T-cell (primary cell): Measurements from ENCODE around the gene ZNF333. TPM values are rescaled to one million over a fixed set of nuclear protein-coding genes. Genes with fewer than 3 reads are reported as not detected.

ENCODE experiments used
- ATAC-seq, 4 experiments: fragments of 200-7000 bp in 3 of 4; fragments of 150-1000 bp in 1 of 4; cut with Tn5 transposase; replicated peaks in 1 of 4; 1 replicate in 3 of 4; 2 replicates in 1 of 4; pipeline ENCODE4 v1.10.0; 2021; ENCODE audit warnings: moderate library complexity in 3 of 4, mild to moderate bottlenecking in 2 of 4, moderate number of reproducible peaks in 1 of 4
- CTCF ChIA-PET, 2 donors: fragments of 300-600 bp; sonication (Branson Sonifier 250); formaldehyde crosslinking; loops; one replicate each; lab custom pipeline; 2022; ENCODE audit warnings: antibody characterized with exemption in 2 of 2; lab: Charles Lee
- POLR2A ChIA-PET, 2 donors: fragments of 300-600 bp; sonication (Branson Sonifier 250); formaldehyde crosslinking; loops; one replicate each; lab custom pipeline; 2022; ENCODE audit warnings: antibody characterized with exemption in 2 of 2; lab: Charles Lee
- DNase-seq, 35 experiments: peaks; one replicate each; pipeline versions ENCODE4 v3.0.0 to v3.0.0-alpha.2; 2013 to 2023
- H3K27ac ChIP-seq: one replicate; pipeline ENCODE4 v1.5.1; 2013; ENCODE audit warnings: low read length
- H3K27me3 ChIP-seq, 2 experiments: replicated peaks in 1 of 2; 1 replicate in 1 of 2; 2 replicates in 1 of 2; pipeline versions ENCODE4 v1.6.1 to v1.7.0; 2013; ENCODE audit warnings: low read length in 1 of 2, mixed read lengths in 1 of 2; ENCODE audit not compliant: control insufficient read depth in 2 of 2, insufficient read depth in 2 of 2; ENCODE audit errors: extremely low read depth in 1 of 2
- H3K36me3 ChIP-seq, 2 donors: 1 replicate in 1 of 2; 2 replicates in 1 of 2; pipeline versions ENCODE4 v1.6.1 to v1.7.0; 2013; ENCODE audit warnings: low read length in 1 of 2; ENCODE audit not compliant: control insufficient read depth in 2 of 2, insufficient read depth in 1 of 2; ENCODE audit errors: extremely low read depth in 1 of 2
- H3K4me1 ChIP-seq, 2 experiments: 1 replicate in 1 of 2; 2 replicates in 1 of 2; pipeline versions ENCODE4 v1.6.1 to v1.7.0; 2013; ENCODE audit warnings: low read length in 2 of 2, mixed read lengths in 1 of 2; ENCODE audit not compliant: insufficient read depth in 2 of 2, control insufficient read depth in 1 of 2; ENCODE audit errors: extremely low read depth in 1 of 2
- H3K4me3 ChIP-seq, 2 donors: 1 replicate in 1 of 2; 2 replicates in 1 of 2; pipeline versions ENCODE4 v1.5.1 to v1.7.0; 2013; ENCODE audit warnings: mild to moderate bottlenecking in 2 of 2, low read length in 1 of 2, moderate library complexity in 1 of 2; ENCODE audit not compliant: control insufficient read depth in 1 of 2; ENCODE audit errors: extremely low read depth in 1 of 2
- H3K9me3 ChIP-seq: 2 replicates; pipeline ENCODE4 v1.7.0; 2013
- H3K27ac Mint-ChIP-seq, 2 donors: one replicate each; pipeline ENCODE4 v1.8.0; 2020 to 2021; ENCODE audit warnings: mild to moderate bottlenecking in 2 of 2, mixed read lengths in 2 of 2
- H3K27me3 Mint-ChIP-seq, 2 donors: one replicate each; pipeline ENCODE4 v1.8.0; 2021 to 2022; ENCODE audit warnings: mixed read lengths in 2 of 2
- H3K36me3 Mint-ChIP-seq: one replicate; pipeline ENCODE4 v1.8.0; 2021; ENCODE audit warnings: mixed read lengths
- H3K4me1 Mint-ChIP-seq, 3 donors: one replicate each; pipeline ENCODE4 v1.8.0; 2020 to 2022; ENCODE audit warnings: mixed read lengths in 3 of 3, mild to moderate bottlenecking in 1 of 3
- H3K4me3 Mint-ChIP-seq, 3 donors: one replicate each; pipeline ENCODE4 v1.8.0; 2020 to 2022; ENCODE audit warnings: mild to moderate bottlenecking in 3 of 3, mixed read lengths in 3 of 3, moderate library complexity in 3 of 3
- H3K9me3 Mint-ChIP-seq, 3 donors: one replicate each; pipeline ENCODE4 v1.8.0; 2020 to 2022; ENCODE audit warnings: mixed read lengths in 3 of 3
- WGBS: methylation state at CpG from one replicate; pipeline ENCODE4 v1.1.5; 2013; ENCODE audit warnings: missing lambda C conversion rate; ENCODE audit not compliant: insufficient coverage; 5-methylcytosine and 5-hydroxymethylcytosine counted together
- total RNA-seq, 35 experiments: library from RNA in 6 of 35; stranded (reverse) in 6 of 35; fragments of 120-200 nt in 1 of 35; gene quantifications; one replicate each; pipeline versions ENCODE4 v1.2.1 to v1.2.4 and lab custom pipeline; 2013 to 2026

The ZNF333 gene
- total RNA-seq, 5 donors from 2014 or later (not counting 1 experiment from before 2014, with no cell fraction given), result 20.5 to 39.0 (median 30.4) TPM

GRCh38 chr19:14659874-14660489 lies 29.9 kb upstream of the ZNF333 start:
- H3K9me3 Mint-ChIP-seq, result no peaks in the 10 kb centered on the region
- no peak overlapping the region for H3K4me3 ChIP-seq
- no peak overlapping the region for H3K27ac Mint-ChIP-seq
- no CpG with 5 or more reads among the region's 6 CpGs for WGBS
- H3K36me3 ChIP-seq, result no peaks in the 10 kb centered on the region
- H3K27me3 ChIP-seq, result peaks cover 0 to 15% of the 10 kb centered on the region in 2 experiments
- DNase-seq (no peak), ATAC-seq (no peak)
- ChIA-PET CTCF (no interaction called here), POLR2A (no interaction called here)
- no peaks in the 10 kb centered on the region for H3K9me3 ChIP-seq
- no peak overlapping the region for H3K4me3 Mint-ChIP-seq
- no peaks in the 10 kb centered on the region for H3K36me3 Mint-ChIP-seq
- peaks cover 14 to 19% of the 10 kb centered on the region in 2 donors for H3K27me3 Mint-ChIP-seq
- no peaks in the 10 kb centered on the region for H3K4me1 ChIP-seq
- peaks cover 0 to 2% (median 0%) of the 10 kb centered on the region in 3 donors for H3K4me1 Mint-ChIP-seq
- no peak overlapping the region for H3K27ac ChIP-seq

- Mint-ChIP-seq H3K4me1 (peaks cover 0 to 2% (median 0%) of the 10 kb centered on the region in 3 donors), H3K36me3 (no peaks in the 10 kb centered on the region), H3K27ac (no peak overlapping the region), H3K4me3 (no peak overlapping the region), H3K27me3 (peaks cover 11% of the 10 kb centered on the region in 2 donors), H3K9me3 (no peaks in the 10 kb centered on the region)
- 34% methylated on average over 6 of the region's 12 CpGs for WGBS
- DNase-seq, result no peak
- Histone ChIP-seq H3K9me3 (no peaks in the 10 kb centered on the region), H3K27me3 (peaks cover 0 to 7% of the 10 kb centered on the region in 2 experiments), H3K4me1 (no peaks in the 10 kb centered on the region), H3K27ac (no peak overlapping the region), H3K36me3 (no peaks in the 10 kb centered on the region), H3K4me3 (no peak overlapping the region)
- POLR2A ChIA-PET, result no interaction called here
- no peak for ATAC-seq
- CTCF ChIA-PET, result no interaction called here
Measured at GRCh38 chr19:14661372-14661924, 28.4 kb upstream of the ZNF333 start.

GRCh38 chr19:14669940-14670339 lies 19.9 kb upstream of the ZNF333 start:
- DNase-seq (no peak), ATAC-seq (no peak)
- Histone ChIP-seq H3K9me3 (no peaks in the 10 kb centered on the region), H3K27me3 (peaks cover 0 to 2% of the 10 kb centered on the region in 2 experiments), H3K27ac (no peak overlapping the region), H3K4me3 (no peak overlapping the region), H3K4me1 (peaks cover 0 to 13% of the 10 kb centered on the region in 2 experiments), H3K36me3 (no peaks in the 10 kb centered on the region)
- Mint-ChIP-seq H3K4me3 (no peak overlapping the region), H3K4me1 (peaks cover 0 to 33% (median 9%) of the 10 kb centered on the region in 3 donors), H3K9me3 (peaks cover 0 to 7% (median 4%) of the 10 kb centered on the region in 3 donors), H3K27me3 (peaks cover 14 to 39% of the 10 kb centered on the region in 2 donors), H3K27ac (no peak overlapping the region), H3K36me3 (no peaks in the 10 kb centered on the region)
- CTCF ChIA-PET, result no interaction called here
- 94% methylated on average over 2 of the region's 3 CpGs for WGBS
- POLR2A ChIA-PET, result no interaction called here

- POLR2A ChIA-PET, result no interaction called here
- H3K9me3 ChIP-seq, result no peaks in the 10 kb centered on the region
- DNase-seq, result no peak
- H3K27ac ChIP-seq, result peak overlapping the region; percentile 33
- ATAC-seq, result no peak
- peaks cover 0 to 7% (median 4%) of the 10 kb centered on the region in 3 donors for H3K9me3 Mint-ChIP-seq
- no peaks in the 10 kb centered on the region for H3K36me3 ChIP-seq
- H3K27me3 Mint-ChIP-seq, result peaks cover 14 to 40% of the 10 kb centered on the region in 2 donors
- H3K4me3 ChIP-seq, result no peak overlapping the region
- no peak overlapping the region for H3K27ac Mint-ChIP-seq
- H3K36me3 Mint-ChIP-seq, result no peaks in the 10 kb centered on the region
- 100% methylated on average over 1 of the region's 2 CpGs for WGBS
- CTCF ChIA-PET, result no interaction called here
- peaks cover 0 to 5% of the 10 kb centered on the region in 2 experiments for H3K27me3 ChIP-seq
- peaks cover 0 to 34% (median 9%) of the 10 kb centered on the region in 3 donors for H3K4me1 Mint-ChIP-seq
- H3K4me1 ChIP-seq, result peaks cover 0 to 15% of the 10 kb centered on the region in 2 experiments
- no peak overlapping the region for H3K4me3 Mint-ChIP-seq
Measured at GRCh38 chr19:14670408-14670807, 19.4 kb upstream of the ZNF333 start.

GRCh38 chr19:14672188-14672872 lies 17.5 kb upstream of the ZNF333 start:
- peaks cover 0 to 15% of the 10 kb centered on the region in 2 experiments for H3K4me1 ChIP-seq
- CTCF ChIA-PET, result interaction anchor here in 1 of 2 donors (0.6 to 1.5 kb wide), 5 partner anchors 11 to 537 kb away, joined by 3 to 5 read pairs (median 4); no protein-coding TSS in a partner anchor
- H3K4me3 Mint-ChIP-seq, result no peak overlapping the region
- peak overlapping the region; percentile 65 for H3K27ac ChIP-seq
- H3K27ac Mint-ChIP-seq, result peak overlapping the region; percentile 23 to 66
- no peaks in the 10 kb centered on the region for H3K36me3 Mint-ChIP-seq
- H3K27me3 ChIP-seq, result peaks cover 0 to 10% of the 10 kb centered on the region in 2 experiments
- peaks cover 0 to 7% (median 4%) of the 10 kb centered on the region in 3 donors for H3K9me3 Mint-ChIP-seq
- no CpG with 5 or more reads among the region's 3 CpGs for WGBS
- H3K4me1 Mint-ChIP-seq, result peaks cover 0 to 34% (median 9%) of the 10 kb centered on the region in 3 donors
- peaks cover 14 to 37% of the 10 kb centered on the region in 2 donors for H3K27me3 Mint-ChIP-seq
- H3K4me3 ChIP-seq, result no peak overlapping the region
- DNase-seq, result peak in 5 of 35 experiments; percentile 1 to 37 (median 8)
- no peaks in the 10 kb centered on the region for H3K36me3 ChIP-seq
- POLR2A ChIA-PET, result no interaction called here
- ATAC-seq, result peak in 2 of 4 experiments; percentile 60 to 81
- H3K9me3 ChIP-seq, result no peaks in the 10 kb centered on the region

GRCh38 chr19:14673088-14673487 lies 16.8 kb upstream of the ZNF333 start:
- Histone ChIP-seq H3K27ac (peak overlapping the region; percentile 55), H3K36me3 (no peaks in the 10 kb centered on the region), H3K27me3 (peaks cover 0 to 13% of the 10 kb centered on the region in 2 experiments), H3K9me3 (no peaks in the 10 kb centered on the region), H3K4me3 (no peak overlapping the region), H3K4me1 (peaks cover 0 to 11% of the 10 kb centered on the region in 2 experiments)
- ChIA-PET CTCF (interaction anchor here in 1 of 2 donors (0.6 to 1.1 kb wide), 4 partner anchors 10 to 537 kb away, joined by 3 to 4 read pairs (median 4); no protein-coding TSS in a partner anchor), POLR2A (no interaction called here)
- peaks cover 0 to 7% (median 4%) of the 10 kb centered on the region in 3 donors for H3K9me3 Mint-ChIP-seq
- H3K4me1 Mint-ChIP-seq, result peaks cover 0 to 29% (median 5%) of the 10 kb centered on the region in 3 donors
- 100% methylated on average over 1 of the region's 1 CpG for WGBS
- peak overlapping the region; percentile 23 to 66 for H3K27ac Mint-ChIP-seq
- ATAC-seq (no peak), DNase-seq (no peak)
- H3K27me3 Mint-ChIP-seq, result peaks cover 14 to 37% of the 10 kb centered on the region in 2 donors
- H3K36me3 Mint-ChIP-seq, result no peaks in the 10 kb centered on the region
- no peak overlapping the region for H3K4me3 Mint-ChIP-seq
